ENCODE data around the gene STPG1.
A peak's percentile ranks its signal among the peaks of the same experiment; 100 is the strongest.
"Not testable (repeated sequence)": the region's sequence is repeated elsewhere in the genome, so short reads cannot be mapped to it uniquely, and the experiment has no call there.

The STPG1 gene

GRCh38 chr1:24413350-24414163, at the start of gene STPG1:
STPG1 (minus strand) TSS chr1:24413782; CDS start chr1:24401388, 12,394 bp downstream.
- DNase-seq (ENCODE audit: low read depth in 2 of 2), result peak; percentile 57 to 67

GRCh38 chr1:24462128-24462527, 48.5 kb upstream of the STPG1 start:
- DNase-seq (ENCODE audit: low read depth in 2 of 2), result not testable (repeated sequence)

- DNase-seq (ENCODE audit: low read depth in 2 of 2), result no peak
Observed at GRCh38 chr1:24459551-24460266, 46.1 kb upstream of the STPG1 start.

GRCh38 chr1:24457866-24458265, 44.3 kb upstream of the STPG1 start:
- no peak for DNase-seq (ENCODE audit: low read depth in 2 of 2)

GRCh38 chr1:24455272-24455671, 41.7 kb upstream of the STPG1 start:
- DNase-seq (ENCODE audit: low read depth in 2 of 2), result no peak

GRCh38 chr1:24454673-24455072, 41.1 kb upstream of the STPG1 start:
- no peak for DNase-seq (ENCODE audit: low read depth in 2 of 2)

- no peak for DNase-seq (ENCODE audit: low read depth in 2 of 2)
Observed at GRCh38 chr1:24452922-24453485, 39.4 kb upstream of the STPG1 start.

GRCh38 chr1:24451746-24452145, 38.2 kb upstream of the STPG1 start:
- DNase-seq (ENCODE audit: low read depth in 2 of 2), result no peak

GRCh38 chr1:24450857-24451397, 37.3 kb upstream of the STPG1 start:
- DNase-seq (ENCODE audit: low read depth in 2 of 2), result no peak

GRCh38 chr1:24450316-24450715, 36.7 kb upstream of the STPG1 start:
- no peak for DNase-seq (ENCODE audit: low read depth in 2 of 2)

GRCh38 chr1:24446446-24446845, 32.9 kb upstream of the STPG1 start:
- not testable (repeated sequence) for DNase-seq (ENCODE audit: low read depth in 2 of 2)

- DNase-seq (ENCODE audit: low read depth in 2 of 2), result no peak
Observed at GRCh38 chr1:24443241-24443656, 29.7 kb upstream of the STPG1 start.

GRCh38 chr1:24442764-24443163, 29.2 kb upstream of the STPG1 start:
- no peak for DNase-seq (ENCODE audit: low read depth in 2 of 2)

- no peak for DNase-seq (ENCODE audit: low read depth in 2 of 2)
Observed at GRCh38 chr1:24441996-24442668, 28.6 kb upstream of the STPG1 start.

- no peak for DNase-seq (ENCODE audit: low read depth in 2 of 2)
Observed at GRCh38 chr1:24441480-24441879, 27.9 kb upstream of the STPG1 start.

GRCh38 chr1:24440436-24440835, 26.9 kb upstream of the STPG1 start:
- no peak for DNase-seq (ENCODE audit: low read depth in 2 of 2)

GRCh38 chr1:24438423-24438901, 24.9 kb upstream of the STPG1 start:
- no peak for DNase-seq (ENCODE audit: low read depth in 2 of 2)

GRCh38 chr1:24437631-24438396, 24.2 kb upstream of the STPG1 start:
- DNase-seq (ENCODE audit: low read depth in 2 of 2), result no peak

- no peak for DNase-seq (ENCODE audit: low read depth in 2 of 2)
Observed at GRCh38 chr1:24435782-24436365, 22.3 kb upstream of the STPG1 start.

GRCh38 chr1:24427545-24427862, 13.9 kb upstream of the STPG1 start:
- no peak for DNase-seq (ENCODE audit: low read depth in 2 of 2)
